IMR-90 (cell line): ENCODE data around the gene CEP63. TPM values are rescaled to one million over a fixed set of nuclear protein-coding genes. Genes with fewer than 3 reads are reported as not detected.

Experiments
- ATAC-seq: fragments of 200-7000 bp; cut with Tn5 transposase; 2 replicates; pipeline ENCODE4 v1.9.1; 2020; ENCODE audit warnings: low read depth, mild to moderate bottlenecking, moderate library complexity
- BruUV-seq: library from RNA; stranded (reverse); fragments of 400-500 nt; replicated peaks from 2 replicates; lab custom pipeline; 2021; lab: Mats Ljungman, UMichigan
- CTCF ChIA-PET: fragments of 300-600 bp; formaldehyde crosslinking; extraction: SDS; loops from one replicate; lab custom pipeline; 2021; ENCODE audit warnings: antibody characterized with exemption; lab: Yijun Ruan, JAX
- POLR2A ChIA-PET: fragments of 300-600 bp; sonication (Branson Sonifier 250); formaldehyde crosslinking; loops from one replicate; lab custom pipeline; 2022; ENCODE audit warnings: antibody characterized with exemption; ENCODE audit not compliant: unreplicated experiment; lab: Charles Lee
- DNase-seq: peaks from one replicate; pipeline ENCODE4 v3.0.0; 2013
- H2AFZ ChIP-seq: replicated peaks from 2 replicates; pipeline ENCODE3; 2013; ENCODE audit warnings: low read length, mild to moderate bottlenecking; ENCODE audit not compliant: poor library complexity
- H2AK5ac ChIP-seq: 2 replicates; pipeline ENCODE4 v1.6.1; 2013; ENCODE audit warnings: low read depth, low read length, inconsistent platforms
- H2AK9ac ChIP-seq: replicated peaks from 2 replicates; pipeline ENCODE3; 2013; ENCODE audit warnings: mild to moderate bottlenecking, low read depth, low read length, moderate library complexity; ENCODE audit not compliant: poor library complexity
- H2BK120ac ChIP-seq: 2 replicates; pipeline ENCODE4 v1.6.1; 2013; ENCODE audit warnings: low read depth, low read length, inconsistent platforms
- H2BK15ac ChIP-seq: 3 replicates; pipeline ENCODE4 v1.6.1; 2013; ENCODE audit warnings: low read depth, low read length, inconsistent platforms
- H2BK20ac ChIP-seq: 2 replicates; pipeline ENCODE4 v1.6.1; 2013; ENCODE audit warnings: low read depth, mild to moderate bottlenecking, inconsistent platforms, low read length, moderate library complexity
- H2BK5ac ChIP-seq: 2 replicates; pipeline ENCODE4 v1.6.1; 2013; ENCODE audit warnings: mild to moderate bottlenecking, low read depth, low read length, inconsistent platforms; ENCODE audit not compliant: poor library complexity, severe bottlenecking
- H3K14ac ChIP-seq: replicated peaks from 2 replicates; pipeline ENCODE4 v1.6.1; 2013; ENCODE audit warnings: low read depth, low read length, inconsistent platforms
- H3K18ac ChIP-seq: 2 replicates; pipeline ENCODE4 v1.6.1; 2013; ENCODE audit warnings: low read depth, low read length, control low read depth
- H3K23ac ChIP-seq: 2 replicates; pipeline ENCODE4 v1.6.1; 2013; ENCODE audit warnings: low read depth, low read length, inconsistent platforms
- H3K27ac ChIP-seq: 2 replicates; pipeline ENCODE4 v1.5.1; 2013; ENCODE audit warnings: mild to moderate bottlenecking, control low read depth, low read length; ENCODE audit not compliant: insufficient read depth
- H3K27me3 ChIP-seq: 2 replicates; pipeline ENCODE4 v1.6.1; 2013; ENCODE audit warnings: low read length; ENCODE audit not compliant: control insufficient read depth, insufficient read depth
- H3K36me3 ChIP-seq: 2 replicates; pipeline ENCODE4 v1.6.1; 2013; ENCODE audit warnings: low read length, mixed read lengths; ENCODE audit not compliant: control insufficient read depth, insufficient read depth
- H3K4ac ChIP-seq: 2 replicates; pipeline ENCODE4 v1.6.1; 2013; ENCODE audit warnings: low read depth, low read length, inconsistent platforms
- H3K4me1 ChIP-seq: 2 replicates; pipeline ENCODE4 v1.6.1; 2013; ENCODE audit warnings: low read length, mixed read lengths; ENCODE audit not compliant: control insufficient read depth, insufficient read depth
- H3K4me2 ChIP-seq: 2 replicates; pipeline ENCODE4 v1.6.1; 2013; ENCODE audit warnings: low read depth, mild to moderate bottlenecking, control low read depth, low read length, moderate library complexity
- H3K4me3 ChIP-seq: 2 replicates; pipeline ENCODE4 v1.5.1; 2013; ENCODE audit warnings: low read depth, mild to moderate bottlenecking, control low read depth, low read length, moderate library complexity; ENCODE audit not compliant: insufficient read depth
- H3K56ac ChIP-seq: 2 replicates; pipeline ENCODE4 v1.6.1; 2013; ENCODE audit warnings: low read length, inconsistent platforms; ENCODE audit not compliant: insufficient read depth; ENCODE audit errors: extremely low read depth
- H3K79me1 ChIP-seq, 2 experiments: 2 replicates each; pipeline ENCODE4 v1.6.1; 2013; ENCODE audit warnings: low read length in 2 of 2, inconsistent platforms in 1 of 2, low read depth in 1 of 2
- H3K9ac ChIP-seq: 2 replicates; pipeline ENCODE4 v1.6.1; 2013; ENCODE audit warnings: low read depth, low read length, control low read depth
- H3K9me1 ChIP-seq: 2 replicates; pipeline ENCODE4 v1.6.1; 2013; ENCODE audit warnings: low read length, inconsistent platforms; ENCODE audit not compliant: insufficient read depth
- H3K9me3 ChIP-seq: 2 replicates; pipeline ENCODE4 v1.6.1; 2013; ENCODE audit warnings: low read length; ENCODE audit not compliant: control insufficient read depth, insufficient read depth
- H4K20me1 ChIP-seq: 2 replicates; pipeline ENCODE4 v1.6.1; 2013; ENCODE audit warnings: low read length, inconsistent platforms; ENCODE audit not compliant: insufficient read depth
- H4K5ac ChIP-seq: 2 replicates; pipeline ENCODE4 v1.6.1; 2013; ENCODE audit warnings: mild to moderate bottlenecking, low read depth, low read length, control low read depth
- H4K8ac ChIP-seq, 2 experiments: 2 replicates each; pipeline ENCODE4 v1.6.1; 2013; ENCODE audit warnings: low read depth in 2 of 2, low read length in 2 of 2, control low read depth in 1 of 2, inconsistent platforms in 1 of 2
- H4K91ac ChIP-seq: 2 replicates; pipeline ENCODE4 v1.6.1; 2013; ENCODE audit warnings: low read depth, low read length, inconsistent platforms; ENCODE audit not compliant: insufficient read depth
- BHLHE40 ChIP-seq: fragments of 150-350 bp; IDR thresholded peaks from 2 replicates; pipeline ENCODE4 v1.6.1; 2016; ENCODE audit warnings: mild to moderate bottlenecking, low read depth, low read length
- CHD1 ChIP-seq: IDR thresholded peaks from 2 replicates; pipeline ENCODE4 v1.6.1; 2012; ENCODE audit warnings: low read depth, low read length, improper control_type of control experiment
- CTCF ChIP-seq: conservative IDR thresholded peaks from 2 replicates; pipeline ENCODE4 v1.5.1; 2012; ENCODE audit warnings: mild to moderate bottlenecking, low read depth, low read length, improper control_type of control experiment
- MAZ ChIP-seq: IDR thresholded peaks from 2 replicates; pipeline ENCODE4 v1.6.1; 2012; ENCODE audit warnings: low read depth, mild to moderate bottlenecking, low read length, improper control_type of control experiment, moderate library complexity, borderline replicate concordance
- NFE2L2 ChIP-seq: fragments of 150-350 bp; IDR thresholded peaks from 2 replicates; pipeline ENCODE4 v1.6.1; 2016; ENCODE audit warnings: low read depth, mild to moderate bottlenecking, low read length
- RFX5 ChIP-seq: IDR thresholded peaks from 2 replicates; pipeline ENCODE4 v1.8.0; 2012; ENCODE audit warnings: low read depth, mild to moderate bottlenecking, low read length, moderate library complexity
- USF2 ChIP-seq: fragments of 150-350 bp; IDR thresholded peaks from 2 replicates; pipeline ENCODE4 v1.6.1; 2017; ENCODE audit warnings: mild to moderate bottlenecking, antibody characterized with exemption, low read length, low read depth
- WGBS, 2 experiments: methylation state at CpG; one replicate each; pipeline versions ENCODE4 v1.1.5 to v1.1.7; 2013; ENCODE audit warnings: missing lambda C conversion rate in 2 of 2; ENCODE audit not compliant: insufficient read length in 1 of 2; ENCODE audit errors: extremely low coverage in 2 of 2; 5-methylcytosine and 5-hydroxymethylcytosine counted together
- dilution Hi-C: fragments of 300-500 bp; cut with HindIII; formaldehyde crosslinking; loops from one replicate; pipeline ENCODE4 v1.14.3; 2018; ENCODE audit warnings: low sequenced_read_pairs; ENCODE audit not compliant: unreplicated experiment
- in situ Hi-C: fragments of 300-500 bp; cut with MboI; formaldehyde crosslinking; loops from 3 replicates; pipeline ENCODE4 v1.14.3; 2019; ENCODE audit warnings: low sequenced_read_pairs, inconsistent platforms, mixed read lengths
- intact Hi-C: fragments of 100-400 bp; cut with micrococcal nuclease; formaldehyde crosslinking; loops from 2 replicates; pipeline ENCODE4 v1.10.0; 2022
- polyA plus RNA-seq, 3 experiments: library from polyadenylated mRNA; depleted of rRNA; stranded (reverse); fragments of >200 nt; gene quantifications; 2 replicates each; pipeline ENCODE4 v1.2.3, GENCODE V29; 2012; ENCODE audit warnings: low replicate concordance in 1 of 3
- total RNA-seq: library from RNA; depleted of rRNA; stranded (reverse); fragments of >200 nt; gene quantifications from 2 replicates; pipeline ENCODE4 v1.2.3, GENCODE V29; 2012

Gene CEP63
- total and polyA plus RNA-seq, 2 of the 4 experiments (the other 2 are of a cell fraction), result 6.5 to 9.1 TPM

- DNase-seq (no peak), ATAC-seq (no peak)
- Histone ChIP-seq H3K23ac (no peak overlapping the region), H3K56ac (no peak overlapping the region; the same call in 1 of the 2 replicates), H3K18ac (0 out of 2 replicates have a peak overlapping the region, but pooled peaks have one; percentile 42), H4K5ac (no peak overlapping the region; the same call in 1 of the 2 replicates), H3K9me1 (peaks cover 8% of the 10 kb centered on the region), H3K4me2 (no peak overlapping the region), H3K4ac (peak overlapping the region; percentile 70), H4K20me1 (no peaks in the 10 kb centered on the region), H3K9me3 (no peaks in the 10 kb centered on the region), H3K14ac (peak overlapping the region; percentile 36; the same call in 1 of the 2 replicates), H3K4me3 (no peak overlapping the region), H2BK120ac (peak overlapping the region; percentile 57; the same call in 1 of the 2 replicates), H3K27me3 (no peaks in the 10 kb centered on the region), H3K27ac (0 out of 2 replicates have a peak overlapping the region, but pooled peaks have one; percentile 15), H4K91ac (peak overlapping the region; percentile 38), H2BK5ac (peak overlapping the region; percentile 43), H2BK15ac (peak overlapping the region; percentile 7; the same call in 2 of the 3 replicates), H3K36me3 (no peaks in the 10 kb centered on the region), H2AK9ac (no peak overlapping the region), H2BK20ac (peak overlapping the region; percentile 65), H3K79me1 (peaks cover 2 to 5% of the 10 kb centered on the region in 2 experiments; a peak in 2 of 4 replicates), H2AK5ac (peak overlapping the region; percentile 69), H4K8ac (peak overlapping the region in 1 of 2 experiments; percentile 70; a peak in 2 of 4 replicates), H2AFZ (peak overlapping the region; percentile 57), H3K4me1 (peaks cover 14% of the 10 kb centered on the region), H3K9ac (no peak overlapping the region)
- intact Hi-C loops (no loop called here), in situ Hi-C loops (no loop called here), dilution Hi-C loops (no loop called here)
- BruUV-seq, result no TSS peak
- POLR2A ChIA-PET, result no interaction called here
- CTCF ChIA-PET, result interaction anchor here (1.2 kb wide), 1 partner anchor 9 kb away, joined by 3 read pairs; no protein-coding TSS in a partner anchor
- 71% methylated on average over 5 of the region's 9 CpGs; no CpG with 5 or more reads in 1 of the 2 experiments for WGBS, 2 experiments
- TF ChIP-seq RFX5 (no peak), CTCF (no peak), USF2 (no peak), MAZ (no peak), CHD1 (no peak), BHLHE40 (no peak), NFE2L2 (no peak)
Observed at GRCh38 chr3:134457376-134458074, 28.3 kb upstream of the CEP63 start.
